ENCODE measurements around the gene ANO2.

Gene ANO2

GRCh38 chr12:5581616-5582015 lies 363.4 kb downstream of the ANO2 start:
- no peaks in the 10 kb centered on the region for H3K36me3 ChIP-seq (ENCODE audit: insufficient read depth, low read length)
- H3K27me3 ChIP-seq (ENCODE audit: insufficient read depth, low read length): no peaks in the 10 kb centered on the region
- no peak overlapping the region for H2AFZ ChIP-seq (ENCODE audit: low read depth, low read length)
- no peak overlapping the region for H3K4me3 ChIP-seq (ENCODE audit: low read length)
- no peaks in the 10 kb centered on the region for H3K9me3 ChIP-seq (ENCODE audit: low read length)
- H3K4me1 ChIP-seq (ENCODE audit: insufficient read depth, low read length): no peaks in the 10 kb centered on the region

DNA sequence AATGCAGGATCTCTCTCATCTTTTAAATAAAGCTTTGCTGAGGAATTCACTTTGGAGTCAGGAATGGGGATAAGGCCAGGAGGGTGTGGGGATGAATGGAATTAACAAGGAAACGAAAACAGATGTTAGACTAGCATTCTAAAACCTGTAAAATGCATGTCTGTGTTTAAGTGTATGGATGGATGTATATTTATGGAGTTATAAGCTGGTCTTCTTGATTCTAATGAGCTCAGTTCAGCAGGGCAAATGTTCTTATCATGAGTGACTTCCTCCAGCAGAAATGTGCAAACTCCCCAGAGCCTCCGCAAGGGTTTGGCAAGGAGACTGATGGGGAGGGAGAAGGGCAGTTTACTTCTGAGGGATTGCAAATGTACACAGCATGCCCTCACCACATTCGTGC lies 364.0 kb downstream of the ANO2 start:
- no peaks in the 10 kb centered on the region for H3K36me3 ChIP-seq (ENCODE audit: insufficient read depth, low read length)
- H3K4me1 ChIP-seq (ENCODE audit: insufficient read depth, low read length): no peaks in the 10 kb centered on the region

DNA sequence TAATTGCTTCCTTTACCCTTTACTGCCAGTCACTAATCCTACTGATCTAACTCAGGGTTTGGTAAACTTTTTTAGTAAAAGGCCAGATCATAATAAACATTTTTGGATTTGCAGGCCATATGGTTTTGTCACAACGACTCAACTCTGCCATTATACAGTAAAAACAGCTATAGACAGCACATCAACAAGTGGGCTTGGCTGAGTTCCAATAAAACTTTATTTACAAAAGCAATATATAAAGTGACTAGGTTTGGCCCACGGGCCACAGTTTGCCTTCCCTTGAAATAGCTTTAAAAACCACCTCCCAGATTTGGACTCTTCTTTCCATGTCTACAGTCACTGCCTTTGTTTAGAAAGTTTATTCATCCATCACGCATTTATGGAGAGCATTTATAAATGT lies 366.3 kb downstream of the ANO2 start:
- no peaks in the 10 kb centered on the region for H3K9me3 ChIP-seq (ENCODE audit: low read length)
- H2AFZ ChIP-seq (ENCODE audit: low read depth, low read length): no peak overlapping the region
- no peak overlapping the region for H3K4me3 ChIP-seq (ENCODE audit: low read length)
- H3K27me3 ChIP-seq (ENCODE audit: insufficient read depth, low read length): no peaks in the 10 kb centered on the region
- H3K4me1 ChIP-seq (ENCODE audit: insufficient read depth, low read length): no peaks in the 10 kb centered on the region
- no peaks in the 10 kb centered on the region for H3K36me3 ChIP-seq (ENCODE audit: insufficient read depth, low read length)

More for the DNA sequence above, 364.0 kb downstream of the ANO2 start:
- no peaks in the 10 kb centered on the region for H3K9me3 ChIP-seq (ENCODE audit: low read length)
- no peaks in the 10 kb centered on the region for H3K27me3 ChIP-seq (ENCODE audit: insufficient read depth, low read length)
- no peak overlapping the region for H3K4me3 ChIP-seq (ENCODE audit: low read length)
- no peak overlapping the region for H2AFZ ChIP-seq (ENCODE audit: low read depth, low read length)

- no peaks in the 10 kb centered on the region for H3K4me1 ChIP-seq (ENCODE audit: insufficient read depth, low read length)
- no peak overlapping the region for H3K4me3 ChIP-seq (ENCODE audit: low read length)
- H2AFZ ChIP-seq (ENCODE audit: low read depth, low read length): no peak overlapping the region
- no peaks in the 10 kb centered on the region for H3K27me3 ChIP-seq (ENCODE audit: insufficient read depth, low read length)
- H3K9me3 ChIP-seq (ENCODE audit: low read length): no peaks in the 10 kb centered on the region
- H3K36me3 ChIP-seq (ENCODE audit: insufficient read depth, low read length): no peaks in the 10 kb centered on the region
Observed at GRCh38 chr12:5577741-5578140, 367.3 kb downstream of the ANO2 start.

GRCh38 chr12:5577211-5577612 lies 367.8 kb downstream of the ANO2 start:
- Histone ChIP-seq H2AFZ (ENCODE audit: low read depth, low read length) (no peak overlapping the region), H3K27me3 (ENCODE audit: insufficient read depth, low read length) (no peaks in the 10 kb centered on the region), H3K9me3 (ENCODE audit: low read length) (no peaks in the 10 kb centered on the region), H3K4me1 (ENCODE audit: insufficient read depth, low read length) (no peaks in the 10 kb centered on the region), H3K36me3 (ENCODE audit: insufficient read depth, low read length) (no peaks in the 10 kb centered on the region), H3K4me3 (ENCODE audit: low read length) (no peak overlapping the region)

DNA sequence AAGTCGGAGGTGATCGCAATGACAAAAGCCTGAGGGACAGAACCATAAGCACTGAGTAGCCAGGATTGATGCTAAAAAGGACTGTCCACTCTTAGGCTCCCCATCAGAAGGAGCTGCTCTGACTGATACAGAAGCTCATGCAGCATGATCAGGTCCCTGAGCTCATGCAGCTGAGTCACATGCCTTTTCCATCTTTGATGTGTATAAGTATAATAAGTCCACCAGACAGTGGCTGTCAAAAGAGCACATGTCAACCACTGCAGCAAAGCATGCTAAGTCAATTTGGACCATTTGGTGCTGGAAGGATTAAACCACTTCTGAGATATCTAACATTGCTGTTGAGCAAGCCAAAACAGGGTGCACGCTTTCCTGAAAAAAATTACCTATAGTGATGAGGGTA lies 369.1 kb downstream of the ANO2 start:
- no peaks in the 10 kb centered on the region for H3K4me1 ChIP-seq (ENCODE audit: insufficient read depth, low read length)

DNA sequence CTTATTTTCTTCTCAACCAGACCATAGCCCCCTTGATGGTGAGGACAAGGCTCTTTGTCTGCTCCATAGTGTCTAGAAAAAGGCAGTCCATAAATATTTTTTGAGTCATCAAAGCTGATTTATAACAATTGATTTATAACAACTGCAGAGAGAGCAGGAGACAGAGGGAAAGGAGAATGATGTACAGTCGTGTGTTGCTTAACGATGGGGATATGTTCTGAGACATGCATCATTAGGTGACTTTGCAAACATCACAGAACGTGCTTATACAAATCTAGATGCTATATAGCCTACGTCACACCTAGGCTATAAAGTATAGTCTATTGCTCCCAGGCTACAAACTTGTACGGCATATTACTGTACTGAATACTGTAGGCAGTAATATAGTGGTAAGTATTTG lies 369.8 kb downstream of the ANO2 start:
- H3K4me1 ChIP-seq (ENCODE audit: insufficient read depth, low read length): no peaks in the 10 kb centered on the region
- no peak overlapping the region for H2AFZ ChIP-seq (ENCODE audit: low read depth, low read length)
- no peaks in the 10 kb centered on the region for H3K9me3 ChIP-seq (ENCODE audit: low read length)
- no peaks in the 10 kb centered on the region for H3K27me3 ChIP-seq (ENCODE audit: insufficient read depth, low read length)
- H3K36me3 ChIP-seq (ENCODE audit: insufficient read depth, low read length): no peaks in the 10 kb centered on the region
- H3K4me3 ChIP-seq (ENCODE audit: low read length): no peak overlapping the region

More for the DNA sequence above, 369.1 kb downstream of the ANO2 start:
- Histone ChIP-seq H2AFZ (ENCODE audit: low read depth, low read length) (no peak overlapping the region), H3K9me3 (ENCODE audit: low read length) (no peaks in the 10 kb centered on the region), H3K27me3 (ENCODE audit: insufficient read depth, low read length) (no peaks in the 10 kb centered on the region), H3K4me3 (ENCODE audit: low read length) (no peak overlapping the region), H3K36me3 (ENCODE audit: insufficient read depth, low read length) (no peaks in the 10 kb centered on the region)

GRCh38 chr12:5573390-5573789 lies 371.7 kb downstream of the ANO2 start:
- Histone ChIP-seq H3K27me3 (ENCODE audit: insufficient read depth, low read length) (no peaks in the 10 kb centered on the region), H2AFZ (ENCODE audit: low read depth, low read length) (no peak overlapping the region), H3K4me3 (ENCODE audit: low read length) (no peak overlapping the region), H3K4me1 (ENCODE audit: insufficient read depth, low read length) (no peaks in the 10 kb centered on the region), H3K36me3 (ENCODE audit: insufficient read depth, low read length) (no peaks in the 10 kb centered on the region), H3K9me3 (ENCODE audit: low read length) (no peaks in the 10 kb centered on the region)

DNA sequence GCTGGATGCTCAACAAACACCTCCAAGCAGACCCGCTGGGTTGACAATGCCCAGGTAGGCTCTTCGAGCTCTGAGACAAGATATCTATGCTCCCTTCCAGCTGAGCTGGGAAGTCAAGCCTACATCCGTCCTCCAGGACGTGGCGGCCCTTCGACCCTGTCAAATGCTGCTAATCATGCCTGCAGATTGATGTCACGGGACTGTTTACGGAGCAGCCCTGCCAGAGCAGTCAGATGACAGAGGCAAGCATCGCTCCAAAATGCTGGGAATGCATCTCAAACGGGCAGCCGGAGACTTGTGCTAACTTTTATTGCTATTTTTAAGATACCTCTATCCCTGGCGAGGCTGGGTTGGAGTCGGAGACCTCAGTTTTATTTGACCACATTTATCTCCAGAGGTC lies 373.9 kb downstream of the ANO2 start:
- no peaks in the 10 kb centered on the region for H3K9me3 ChIP-seq (ENCODE audit: low read length)
- no peak overlapping the region for H3K4me3 ChIP-seq (ENCODE audit: low read length)
- no peak overlapping the region for H2AFZ ChIP-seq (ENCODE audit: low read depth, low read length)
- H3K36me3 ChIP-seq (ENCODE audit: insufficient read depth, low read length): no peaks in the 10 kb centered on the region
- H3K4me1 ChIP-seq (ENCODE audit: insufficient read depth, low read length): peaks cover 13% of the 10 kb centered on the region
- no peaks in the 10 kb centered on the region for H3K27me3 ChIP-seq (ENCODE audit: insufficient read depth, low read length)

GRCh38 chr12:5570416-5570815 lies 374.6 kb downstream of the ANO2 start:
- H3K4me1 ChIP-seq (ENCODE audit: insufficient read depth, low read length): peaks cover 13% of the 10 kb centered on the region
- H2AFZ ChIP-seq (ENCODE audit: low read depth, low read length): no peak overlapping the region
- H3K36me3 ChIP-seq (ENCODE audit: insufficient read depth, low read length): no peaks in the 10 kb centered on the region
- no peak overlapping the region for H3K4me3 ChIP-seq (ENCODE audit: low read length)
- no peaks in the 10 kb centered on the region for H3K27me3 ChIP-seq (ENCODE audit: insufficient read depth, low read length)
- H3K9me3 ChIP-seq (ENCODE audit: low read length): peaks cover 2% of the 10 kb centered on the region

GRCh38 chr12:5568325-5568981 lies 376.6 kb downstream of the ANO2 start:
- Histone ChIP-seq H3K36me3 (ENCODE audit: insufficient read depth, low read length) (no peaks in the 10 kb centered on the region), H2AFZ (ENCODE audit: low read depth, low read length) (no peak overlapping the region), H3K27me3 (ENCODE audit: insufficient read depth, low read length) (no peaks in the 10 kb centered on the region)

GRCh38 chr12:5567016-5567725 lies 377.9 kb downstream of the ANO2 start:
- Histone ChIP-seq H2AFZ (ENCODE audit: low read depth, low read length) (no peak overlapping the region), H3K36me3 (ENCODE audit: insufficient read depth, low read length) (no peaks in the 10 kb centered on the region), H3K4me1 (ENCODE audit: insufficient read depth, low read length) (peaks cover 13% of the 10 kb centered on the region), H3K4me3 (ENCODE audit: low read length) (no peak overlapping the region), H3K9me3 (ENCODE audit: low read length) (peaks cover 2% of the 10 kb centered on the region), H3K27me3 (ENCODE audit: insufficient read depth, low read length) (no peaks in the 10 kb centered on the region)

More at GRCh38 chr12:5568325-5568981, 376.6 kb downstream of the ANO2 start:
- Histone ChIP-seq H3K4me1 (ENCODE audit: insufficient read depth, low read length) (peaks cover 13% of the 10 kb centered on the region), H3K4me3 (ENCODE audit: low read length) (no peak overlapping the region), H3K9me3 (ENCODE audit: low read length) (peaks cover 2% of the 10 kb centered on the region)

GRCh38 chr12:5565933-5566599 lies 379.0 kb downstream of the ANO2 start:
- Histone ChIP-seq H3K4me1 (ENCODE audit: insufficient read depth, low read length) (peaks cover 13% of the 10 kb centered on the region), H3K36me3 (ENCODE audit: insufficient read depth, low read length) (no peaks in the 10 kb centered on the region), H2AFZ (ENCODE audit: low read depth, low read length) (no peak overlapping the region), H3K4me3 (ENCODE audit: low read length) (no peak overlapping the region), H3K9me3 (ENCODE audit: low read length) (peaks cover 2% of the 10 kb centered on the region), H3K27me3 (ENCODE audit: insufficient read depth, low read length) (no peaks in the 10 kb centered on the region)

All from neuron (in vitro differentiated cells).